GM12801 (cell line): ENCODE measurements around the gene TTC24.

Experiments
- TF ChIP-seq, protein P1 (sequence below): IDR thresholded peaks from one replicate; pipeline ENCODE4 v1.5.1; 2011; ENCODE audit warnings: control low read depth; ENCODE audit not compliant: insufficient read length; ENCODE audit errors: extremely low read depth

Gene TTC24

GRCh38 chr1:156539818-156540355, 39.6 kb upstream of the TTC24 start:
- TF ChIP-seq, protein P1, sequence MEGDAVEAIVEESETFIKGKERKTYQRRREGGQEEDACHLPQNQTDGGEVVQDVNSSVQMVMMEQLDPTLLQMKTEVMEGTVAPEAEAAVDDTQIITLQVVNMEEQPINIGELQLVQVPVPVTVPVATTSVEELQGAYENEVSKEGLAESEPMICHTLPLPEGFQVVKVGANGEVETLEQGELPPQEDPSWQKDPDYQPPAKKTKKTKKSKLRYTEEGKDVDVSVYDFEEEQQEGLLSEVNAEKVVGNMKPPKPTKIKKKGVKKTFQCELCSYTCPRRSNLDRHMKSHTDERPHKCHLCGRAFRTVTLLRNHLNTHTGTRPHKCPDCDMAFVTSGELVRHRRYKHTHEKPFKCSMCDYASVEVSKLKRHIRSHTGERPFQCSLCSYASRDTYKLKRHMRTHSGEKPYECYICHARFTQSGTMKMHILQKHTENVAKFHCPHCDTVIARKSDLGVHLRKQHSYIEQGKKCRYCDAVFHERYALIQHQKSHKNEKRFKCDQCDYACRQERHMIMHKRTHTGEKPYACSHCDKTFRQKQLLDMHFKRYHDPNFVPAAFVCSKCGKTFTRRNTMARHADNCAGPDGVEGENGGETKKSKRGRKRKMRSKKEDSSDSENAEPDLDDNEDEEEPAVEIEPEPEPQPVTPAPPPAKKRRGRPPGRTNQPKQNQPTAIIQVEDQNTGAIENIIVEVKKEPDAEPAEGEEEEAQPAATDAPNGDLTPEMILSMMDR, result no peak

DNA sequence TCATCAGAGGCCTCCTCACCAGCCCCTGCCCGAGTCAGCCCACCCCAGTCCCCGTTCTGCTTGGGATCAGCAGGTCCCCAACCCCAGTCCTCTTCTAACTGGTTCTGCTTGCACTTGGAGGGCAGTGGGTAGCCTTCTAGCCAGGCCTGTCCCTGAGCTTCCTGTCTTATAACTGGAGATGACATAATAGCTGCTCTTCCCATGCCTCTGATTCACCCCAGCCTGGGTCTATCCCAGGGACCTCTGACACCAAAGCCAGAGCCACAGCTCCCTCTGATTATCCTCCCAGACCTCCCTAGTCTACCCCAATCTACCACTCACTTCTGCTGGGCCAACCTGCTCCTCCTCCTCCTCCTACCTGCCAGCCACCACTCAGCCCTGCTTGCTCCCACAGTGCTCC, 38.6 kb upstream of the TTC24 start:
- TF ChIP-seq, protein P1, result no peak

- TF ChIP-seq, protein P1, result no peak
Observed at GRCh38 chr1:156543066-156543465, 36.5 kb upstream of the TTC24 start.

- TF ChIP-seq, protein P1, result no peak
Observed at GRCh38 chr1:156544592-156545102, 34.9 kb upstream of the TTC24 start.

- TF ChIP-seq, protein P1, result no peak
Observed at GRCh38 chr1:156546267-156546666, 33.3 kb upstream of the TTC24 start.

DNA sequence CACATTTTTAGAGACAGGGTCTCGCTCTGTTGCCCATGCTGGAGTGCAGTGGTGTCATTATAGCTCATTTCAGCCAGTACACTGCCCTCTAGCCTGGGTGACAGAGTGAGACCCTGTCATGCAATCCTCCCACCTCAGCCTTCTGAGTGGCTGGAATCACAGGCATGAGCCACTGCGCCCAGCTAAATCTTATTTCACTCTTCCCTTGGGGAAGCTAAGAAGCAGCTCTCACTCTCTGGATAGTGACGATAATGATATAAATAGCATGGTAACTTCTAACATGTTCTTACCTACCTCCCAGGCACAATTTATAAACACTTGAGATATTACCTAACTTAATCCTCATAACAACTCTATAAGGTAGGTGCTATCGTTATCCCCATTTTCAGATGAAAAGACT, 32.1 kb upstream of the TTC24 start:
- TF ChIP-seq, protein P1, result no peak

- TF ChIP-seq, protein P1, result no peak
Observed at GRCh38 chr1:156547982-156548381, 31.5 kb upstream of the TTC24 start.

DNA sequence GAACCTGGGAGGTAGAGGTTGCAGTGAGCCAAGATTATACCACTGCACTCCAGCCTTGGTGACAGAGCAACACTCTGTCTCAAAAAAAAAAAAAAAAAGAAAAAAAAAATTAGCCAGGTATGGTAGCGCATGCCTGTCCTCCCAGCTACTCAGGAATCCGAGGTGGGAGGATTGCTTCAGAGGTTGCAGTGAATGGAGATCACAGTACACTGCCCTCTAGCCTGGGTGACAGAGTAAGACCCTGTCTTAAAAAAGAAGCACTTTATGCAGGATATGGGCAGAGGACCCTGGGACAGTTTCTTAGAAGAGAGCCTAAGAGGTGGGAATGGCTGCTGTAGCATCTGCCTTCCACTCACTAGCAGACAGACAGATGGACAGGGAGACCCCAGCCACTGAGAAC, 30.1 kb upstream of the TTC24 start:
- TF ChIP-seq, protein P1, result no peak
